Measurements from ENCODE around the gene AFP.
"Not testable (repeated sequence)": the region's sequence is repeated elsewhere in the genome, so short reads cannot be mapped to it uniquely, and the experiment has no call there.

- not testable (repeated sequence) for TF ChIP-seq CTCF (IDR thresholded peaks at IDR 0.05; ENCODE audit: poor library complexity, severe bottlenecking); REST (IDR thresholded peaks at IDR 0.05; ENCODE audit: borderline replicate concordance); POLR2AphosphoS5 (IDR thresholded peaks at IDR 0.05); EZH2 (IDR thresholded peaks at IDR 0.05; ENCODE audit: borderline replicate concordance, insufficient read depth, low read length, poor library complexity, severe bottlenecking); SMC3 (conservative IDR thresholded peaks at IDR 0.05; ENCODE audit: poor library complexity); RAD21 (conservative IDR thresholded peaks at IDR 0.05); MXI1 (conservative IDR thresholded peaks at IDR 0.05; ENCODE audit: poor library complexity, severe bottlenecking)
These were observed 46.4 kb upstream of the AFP start for GRCh38 chr4:73389663-73390062.

Data from neural cell (in vitro differentiated cells).